ENCODE data around the gene KIF25.
"Not testable (repeated sequence)": the region's sequence is repeated elsewhere in the genome, so short reads cannot be mapped to it uniquely, and the experiment has no call there.

Gene KIF25

GRCh38 chr6:168070804-168071203 is 73.3 kb downstream of the KIF25 start:
- no peak for DNase-seq (ENCODE audit: low spot score)

GRCh38 chr6:168071620-168072019 is 74.1 kb downstream of the KIF25 start:
- no peak for DNase-seq (ENCODE audit: low spot score)

GRCh38 chr6:168072261-168072660 is 74.8 kb downstream of the KIF25 start:
- DNase-seq (ENCODE audit: low spot score) = no peak

GRCh38 chr6:168072730-168073129 is 75.3 kb downstream of the KIF25 start:
- DNase-seq (ENCODE audit: low spot score) = no peak

- DNase-seq (ENCODE audit: low spot score) = no peak
These were observed 76.7 kb downstream of the KIF25 start for GRCh38 chr6:168073937-168074730.

GRCh38 chr6:168075216-168075615 is 77.7 kb downstream of the KIF25 start:
- no peak for DNase-seq (ENCODE audit: low spot score)

GRCh38 chr6:168075787-168076202 is 78.3 kb downstream of the KIF25 start:
- no peak for DNase-seq (ENCODE audit: low spot score)

GRCh38 chr6:168077401-168077800 is 79.9 kb downstream of the KIF25 start:
- not testable (repeated sequence) for DNase-seq (ENCODE audit: low spot score)

GRCh38 chr6:168078175-168078942 is 80.9 kb downstream of the KIF25 start:
- no peak for DNase-seq (ENCODE audit: low spot score)

- no peak for DNase-seq (ENCODE audit: low spot score)
These were observed 81.5 kb downstream of the KIF25 start, which contains the start of gene FRMD1 for GRCh38 chr6:168078943-168079405. Gene FRMD1, minus strand, starts transcription at chr6:168079212. Its CDS starts 118 bp downstream, at chr6:168079094.

- DNase-seq (ENCODE audit: low spot score) = no peak
These were observed 83.1 kb downstream of the KIF25 start for GRCh38 chr6:168080393-168081077.

GRCh38 chr6:168081858-168082546 is 84.5 kb downstream of the KIF25 start:
- DNase-seq (ENCODE audit: low spot score) = no peak

GRCh38 chr6:168082860-168083513 is 85.5 kb downstream of the KIF25 start:
- DNase-seq (ENCODE audit: low spot score) = no peak

GRCh38 chr6:168083514-168083885 is 86.0 kb downstream of the KIF25 start:
- DNase-seq (ENCODE audit: low spot score) = no peak

GRCh38 chr6:168084465-168085160 is 87.1 kb downstream of the KIF25 start:
- no peak for DNase-seq (ENCODE audit: low spot score)

GRCh38 chr6:168086066-168086465 is 88.6 kb downstream of the KIF25 start:
- no peak for DNase-seq (ENCODE audit: low spot score)

- DNase-seq (ENCODE audit: low spot score) = no peak
These were observed 89.1 kb downstream of the KIF25 start for GRCh38 chr6:168086616-168087015.

GRCh38 chr6:168087436-168088160 is 90.1 kb downstream of the KIF25 start:
- DNase-seq (ENCODE audit: low spot score) = no peak

- no peak for DNase-seq (ENCODE audit: low spot score)
These were observed 90.9 kb downstream of the KIF25 start for GRCh38 chr6:168088161-168089053.
